GM12864 (cell line): ENCODE measurements around the gene UFSP1.

ENCODE experiments used
- DNase-seq: peaks from one replicate; pipeline ENCODE4 v3.0.0-alpha.2; 2011; ENCODE audit warnings: low read depth
- H3K4me3 ChIP-seq: 2 replicates; pipeline ENCODE4 v1.5.1; 2011; ENCODE audit warnings: mild to moderate bottlenecking, low read depth, low read length, control low read depth
- CTCF ChIP-seq: IDR thresholded peaks from 2 replicates; pipeline ENCODE4 v1.5.1; 2011; ENCODE audit warnings: low read depth, mild to moderate bottlenecking, moderate library complexity, low read length, control low read depth, inconsistent platforms; ENCODE audit errors: missing control alignments

The UFSP1 gene

GRCh38 chr7:100900978-100901377 lies 11.5 kb upstream of the UFSP1 start:
- DNase-seq: no peak
- H3K4me3 ChIP-seq: no peak overlapping the region
- TF ChIP-seq CTCF: no peak

GRCh38 chr7:100899432-100899831 lies 9.9 kb upstream of the UFSP1 start:
- TF ChIP-seq CTCF: no peak
- no peak overlapping the region for H3K4me3 ChIP-seq
- DNase-seq: no peak

- no peak overlapping the region for H3K4me3 ChIP-seq
- no peak for TF ChIP-seq CTCF
- no peak for DNase-seq
Measured at GRCh38 chr7:100897772-100898454, 8.4 kb upstream of the UFSP1 start.

GRCh38 chr7:100896732-100897608 lies 7.5 kb upstream of the UFSP1 start:
- no peak for DNase-seq
- H3K4me3 ChIP-seq: no peak overlapping the region
- peak; percentile 76 for TF ChIP-seq CTCF

GRCh38 chr7:100895956-100896731 lies 6.6 kb upstream of the UFSP1 start:
- DNase-seq: no peak
- no peak overlapping the region for H3K4me3 ChIP-seq
- no peak for TF ChIP-seq CTCF

- H3K4me3 ChIP-seq: peak within 1 kb of the TSS; percentile 50
- no peak for TF ChIP-seq CTCF
- DNase-seq: no peak
Measured at GRCh38 chr7:100895701-100895955, 6.1 kb upstream of the UFSP1 start, which contains the start of gene ACHE. Gene ACHE, minus strand, starts transcription at chr7:100895888. Its CDS starts 1,656 bp downstream, at chr7:100894232.
